ENCODE measurements around the gene MIA. TPM values are rescaled to one million over a fixed set of nuclear protein-coding genes. Genes with fewer than 3 reads are reported as not detected.
A peak's percentile ranks its signal among the peaks of the same experiment; 100 is the strongest.

The MIA gene
- total and polyA plus RNA-seq, 9 of the 15 experiments (the other 6 are each of a cell fraction or from before 2014, with no cell fraction given) = 0.21 TPM; not detected in 8

DNA sequence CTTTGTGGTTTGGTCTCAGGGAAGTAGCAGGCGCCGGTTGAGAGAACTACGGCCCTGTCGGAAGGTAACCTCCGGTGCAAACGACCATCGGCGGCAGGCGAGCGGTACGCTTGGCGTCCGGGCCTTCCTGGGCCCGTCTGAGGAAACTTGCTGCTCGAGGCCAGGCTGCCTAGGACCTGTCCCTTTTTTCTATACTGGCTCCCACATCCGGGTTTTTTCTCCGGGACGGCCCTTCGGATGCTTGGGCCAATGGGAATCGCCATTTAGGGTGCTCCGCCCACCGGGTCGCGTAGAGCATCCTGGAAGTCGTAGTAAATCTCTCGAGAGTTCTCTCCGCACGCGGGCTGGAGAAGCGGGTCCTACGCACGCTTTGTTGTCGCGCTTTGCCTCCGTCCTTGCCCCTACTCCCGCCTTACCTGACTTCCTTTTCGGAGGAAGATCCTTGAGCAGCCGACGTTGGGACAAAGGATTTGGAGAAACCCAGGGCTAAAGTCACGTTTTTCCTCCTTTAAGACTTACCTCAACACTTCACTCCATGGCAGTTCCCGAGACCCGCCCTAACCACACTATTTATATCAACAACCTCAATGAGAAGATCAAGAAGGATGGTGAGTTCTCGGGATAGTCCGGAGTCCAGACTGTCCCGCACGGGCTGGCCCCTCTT is 24.3 kb upstream of the MIA start, which contains the start of gene SNRPA (continued):
- TF ChIP-seq, protein P1, sequence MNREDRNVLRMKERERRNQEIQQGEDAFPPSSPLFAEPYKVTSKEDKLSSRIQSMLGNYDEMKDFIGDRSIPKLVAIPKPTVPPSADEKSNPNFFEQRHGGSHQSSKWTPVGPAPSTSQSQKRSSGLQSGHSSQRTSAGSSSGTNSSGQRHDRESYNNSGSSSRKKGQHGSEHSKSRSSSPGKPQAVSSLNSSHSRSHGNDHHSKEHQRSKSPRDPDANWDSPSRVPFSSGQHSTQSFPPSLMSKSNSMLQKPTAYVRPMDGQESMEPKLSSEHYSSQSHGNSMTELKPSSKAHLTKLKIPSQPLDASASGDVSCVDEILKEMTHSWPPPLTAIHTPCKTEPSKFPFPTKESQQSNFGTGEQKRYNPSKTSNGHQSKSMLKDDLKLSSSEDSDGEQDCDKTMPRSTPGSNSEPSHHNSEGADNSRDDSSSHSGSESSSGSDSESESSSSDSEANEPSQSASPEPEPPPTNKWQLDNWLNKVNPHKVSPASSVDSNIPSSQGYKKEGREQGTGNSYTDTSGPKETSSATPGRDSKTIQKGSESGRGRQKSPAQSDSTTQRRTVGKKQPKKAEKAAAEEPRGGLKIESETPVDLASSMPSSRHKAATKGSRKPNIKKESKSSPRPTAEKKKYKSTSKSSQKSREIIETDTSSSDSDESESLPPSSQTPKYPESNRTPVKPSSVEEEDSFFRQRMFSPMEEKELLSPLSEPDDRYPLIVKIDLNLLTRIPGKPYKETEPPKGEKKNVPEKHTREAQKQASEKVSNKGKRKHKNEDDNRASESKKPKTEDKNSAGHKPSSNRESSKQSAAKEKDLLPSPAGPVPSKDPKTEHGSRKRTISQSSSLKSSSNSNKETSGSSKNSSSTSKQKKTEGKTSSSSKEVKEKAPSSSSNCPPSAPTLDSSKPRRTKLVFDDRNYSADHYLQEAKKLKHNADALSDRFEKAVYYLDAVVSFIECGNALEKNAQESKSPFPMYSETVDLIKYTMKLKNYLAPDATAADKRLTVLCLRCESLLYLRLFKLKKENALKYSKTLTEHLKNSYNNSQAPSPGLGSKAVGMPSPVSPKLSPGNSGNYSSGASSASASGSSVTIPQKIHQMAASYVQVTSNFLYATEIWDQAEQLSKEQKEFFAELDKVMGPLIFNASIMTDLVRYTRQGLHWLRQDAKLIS (CRISPR knock-in tag; IDR thresholded peaks at IDR 0.05) = peak; percentile 80; the same call in 1 of the 2 replicates
- TF ChIP-seq ZNF184 (CRISPR knock-in tag; IDR thresholded peaks at IDR 0.05) = no peak
- TF ChIP-seq, protein P2, sequence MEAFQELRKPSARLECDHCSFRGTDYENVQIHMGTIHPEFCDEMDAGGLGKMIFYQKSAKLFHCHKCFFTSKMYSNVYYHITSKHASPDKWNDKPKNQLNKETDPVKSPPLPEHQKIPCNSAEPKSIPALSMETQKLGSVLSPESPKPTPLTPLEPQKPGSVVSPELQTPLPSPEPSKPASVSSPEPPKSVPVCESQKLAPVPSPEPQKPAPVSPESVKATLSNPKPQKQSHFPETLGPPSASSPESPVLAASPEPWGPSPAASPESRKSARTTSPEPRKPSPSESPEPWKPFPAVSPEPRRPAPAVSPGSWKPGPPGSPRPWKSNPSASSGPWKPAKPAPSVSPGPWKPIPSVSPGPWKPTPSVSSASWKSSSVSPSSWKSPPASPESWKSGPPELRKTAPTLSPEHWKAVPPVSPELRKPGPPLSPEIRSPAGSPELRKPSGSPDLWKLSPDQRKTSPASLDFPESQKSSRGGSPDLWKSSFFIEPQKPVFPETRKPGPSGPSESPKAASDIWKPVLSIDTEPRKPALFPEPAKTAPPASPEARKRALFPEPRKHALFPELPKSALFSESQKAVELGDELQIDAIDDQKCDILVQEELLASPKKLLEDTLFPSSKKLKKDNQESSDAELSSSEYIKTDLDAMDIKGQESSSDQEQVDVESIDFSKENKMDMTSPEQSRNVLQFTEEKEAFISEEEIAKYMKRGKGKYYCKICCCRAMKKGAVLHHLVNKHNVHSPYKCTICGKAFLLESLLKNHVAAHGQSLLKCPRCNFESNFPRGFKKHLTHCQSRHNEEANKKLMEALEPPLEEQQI (IDR thresholded peaks at IDR 0.05) = no peak
- no peak for TF ChIP-seq ZNF133 (CRISPR knock-in tag; IDR thresholded peaks at IDR 0.05)
- TF ChIP-seq NCOA1 (IDR thresholded peaks at IDR 0.05; ENCODE audit: low read depth) = no peak
- 0 out of 2 replicates have a peak, but pooled peaks have one; percentile 72 for TF ChIP-seq HDAC2 (IDR thresholded peaks at IDR 0.05)
- TF ChIP-seq, protein P3, sequence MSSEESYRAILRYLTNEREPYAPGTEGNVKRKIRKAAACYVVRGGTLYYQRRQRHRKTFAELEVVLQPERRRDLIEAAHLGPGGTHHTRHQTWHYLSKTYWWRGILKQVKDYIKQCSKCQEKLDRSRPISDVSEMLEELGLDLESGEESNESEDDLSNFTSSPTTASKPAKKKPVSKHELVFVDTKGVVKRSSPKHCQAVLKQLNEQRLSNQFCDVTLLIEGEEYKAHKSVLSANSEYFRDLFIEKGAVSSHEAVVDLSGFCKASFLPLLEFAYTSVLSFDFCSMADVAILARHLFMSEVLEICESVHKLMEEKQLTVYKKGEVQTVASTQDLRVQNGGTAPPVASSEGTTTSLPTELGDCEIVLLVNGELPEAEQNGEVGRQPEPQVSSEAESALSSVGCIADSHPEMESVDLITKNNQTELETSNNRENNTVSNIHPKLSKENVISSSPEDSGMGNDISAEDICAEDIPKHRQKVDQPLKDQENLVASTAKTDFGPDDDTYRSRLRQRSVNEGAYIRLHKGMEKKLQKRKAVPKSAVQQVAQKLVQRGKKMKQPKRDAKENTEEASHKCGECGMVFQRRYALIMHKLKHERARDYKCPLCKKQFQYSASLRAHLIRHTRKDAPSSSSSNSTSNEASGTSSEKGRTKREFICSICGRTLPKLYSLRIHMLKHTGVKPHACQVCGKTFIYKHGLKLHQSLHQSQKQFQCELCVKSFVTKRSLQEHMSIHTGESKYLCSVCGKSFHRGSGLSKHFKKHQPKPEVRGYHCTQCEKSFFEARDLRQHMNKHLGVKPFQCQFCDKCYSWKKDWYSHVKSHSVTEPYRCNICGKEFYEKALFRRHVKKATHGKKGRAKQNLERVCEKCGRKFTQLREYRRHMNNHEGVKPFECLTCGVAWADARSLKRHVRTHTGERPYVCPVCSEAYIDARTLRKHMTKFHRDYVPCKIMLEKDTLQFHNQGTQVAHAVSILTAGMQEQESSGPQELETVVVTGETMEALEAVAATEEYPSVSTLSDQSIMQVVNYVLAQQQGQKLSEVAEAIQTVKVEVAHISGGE (CRISPR knock-in tag; IDR thresholded peaks at IDR 0.05) = no peak
- 0 out of 2 replicates have a peak, but pooled peaks have one; percentile 35 for TF ChIP-seq CBX1 (IDR thresholded peaks at IDR 0.05; ENCODE audit: low read depth)
- TF ChIP-seq SOX6 (IDR thresholded peaks at IDR 0.05) = no peak
- no peak for TF ChIP-seq EZH2 (IDR thresholded peaks at IDR 0.05; ENCODE audit: borderline replicate concordance, low read depth, low read length)
- no peak for TF ChIP-seq HNRNPH1 (optimal IDR thresholded peaks at IDR 0.05; ENCODE audit: low read depth, low read length)
- no peak for TF ChIP-seq PYGO2 (tag; IDR thresholded peaks at IDR 0.05)
- TF ChIP-seq, protein P4, sequence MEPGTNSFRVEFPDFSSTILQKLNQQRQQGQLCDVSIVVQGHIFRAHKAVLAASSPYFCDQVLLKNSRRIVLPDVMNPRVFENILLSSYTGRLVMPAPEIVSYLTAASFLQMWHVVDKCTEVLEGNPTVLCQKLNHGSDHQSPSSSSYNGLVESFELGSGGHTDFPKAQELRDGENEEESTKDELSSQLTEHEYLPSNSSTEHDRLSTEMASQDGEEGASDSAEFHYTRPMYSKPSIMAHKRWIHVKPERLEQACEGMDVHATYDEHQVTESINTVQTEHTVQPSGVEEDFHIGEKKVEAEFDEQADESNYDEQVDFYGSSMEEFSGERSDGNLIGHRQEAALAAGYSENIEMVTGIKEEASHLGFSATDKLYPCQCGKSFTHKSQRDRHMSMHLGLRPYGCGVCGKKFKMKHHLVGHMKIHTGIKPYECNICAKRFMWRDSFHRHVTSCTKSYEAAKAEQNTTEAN (CRISPR knock-in tag; IDR thresholded peaks at IDR 0.05) = no peak
- TF ChIP-seq DIDO1 (tag; IDR thresholded peaks at IDR 0.05; ENCODE audit: low read depth) = no peak
- no peak for TF ChIP-seq FOXA1 (IDR thresholded peaks at IDR 0.05; ENCODE audit: borderline replicate concordance)
- peak; percentile 2 for TF ChIP-seq RBM25 (IDR thresholded peaks at IDR 0.05; ENCODE audit: low read depth, low read length, severe bottlenecking)

Measured in K562 (cell line).